ENCODE data around the gene EIF5AL1. TPM values are rescaled to one million over a fixed set of nuclear protein-coding genes. Genes with fewer than 3 reads are reported as not detected.

The EIF5AL1 gene
- total RNA-seq, 4 donors from 2014 or later, result 0.17 to 0.19 TPM; not detected in 2

DNA sequence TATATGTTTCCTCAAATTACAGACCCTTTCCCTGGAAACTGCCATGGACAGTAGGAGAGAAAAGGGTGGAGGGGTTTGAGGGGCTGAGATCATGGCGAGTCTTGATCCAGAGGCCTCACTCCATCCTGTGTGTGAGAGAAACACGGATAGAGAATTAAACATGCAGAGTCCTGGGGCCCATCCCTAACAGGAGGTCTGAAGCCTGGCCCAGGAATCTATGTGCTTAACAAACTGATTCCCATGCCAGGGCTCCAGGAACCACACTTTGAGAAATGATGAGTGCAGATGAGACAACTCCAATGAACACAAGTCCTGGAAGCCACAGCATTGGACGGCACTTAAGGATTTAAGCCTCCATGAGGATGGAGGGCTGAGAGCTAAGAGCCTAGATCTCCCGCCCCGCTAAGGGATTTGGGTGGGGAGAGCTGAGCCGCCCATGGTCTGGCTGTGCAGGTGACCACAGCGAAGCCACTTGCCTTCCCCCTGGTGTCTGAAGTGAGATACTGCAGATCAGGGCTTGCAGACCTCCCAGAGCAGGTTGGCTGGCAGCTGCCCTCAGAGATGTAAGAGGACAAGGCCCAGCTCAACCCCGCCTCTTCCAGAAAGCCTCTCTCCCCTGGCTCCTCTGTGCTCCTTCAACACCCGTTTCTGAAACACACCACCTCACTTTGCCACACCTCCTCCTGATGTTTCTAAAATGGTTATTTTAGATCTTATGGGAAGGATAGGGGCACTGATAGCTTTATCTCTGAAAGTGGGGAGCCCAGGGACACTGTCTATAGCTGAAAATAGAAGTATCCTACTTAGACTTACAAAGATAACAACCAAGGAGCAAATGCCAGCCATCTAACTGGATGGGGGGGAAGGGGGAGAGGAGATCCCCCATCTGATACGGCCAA is 24.8 kb upstream of the EIF5AL1 start:
- TF ChIP-seq, protein P1, sequence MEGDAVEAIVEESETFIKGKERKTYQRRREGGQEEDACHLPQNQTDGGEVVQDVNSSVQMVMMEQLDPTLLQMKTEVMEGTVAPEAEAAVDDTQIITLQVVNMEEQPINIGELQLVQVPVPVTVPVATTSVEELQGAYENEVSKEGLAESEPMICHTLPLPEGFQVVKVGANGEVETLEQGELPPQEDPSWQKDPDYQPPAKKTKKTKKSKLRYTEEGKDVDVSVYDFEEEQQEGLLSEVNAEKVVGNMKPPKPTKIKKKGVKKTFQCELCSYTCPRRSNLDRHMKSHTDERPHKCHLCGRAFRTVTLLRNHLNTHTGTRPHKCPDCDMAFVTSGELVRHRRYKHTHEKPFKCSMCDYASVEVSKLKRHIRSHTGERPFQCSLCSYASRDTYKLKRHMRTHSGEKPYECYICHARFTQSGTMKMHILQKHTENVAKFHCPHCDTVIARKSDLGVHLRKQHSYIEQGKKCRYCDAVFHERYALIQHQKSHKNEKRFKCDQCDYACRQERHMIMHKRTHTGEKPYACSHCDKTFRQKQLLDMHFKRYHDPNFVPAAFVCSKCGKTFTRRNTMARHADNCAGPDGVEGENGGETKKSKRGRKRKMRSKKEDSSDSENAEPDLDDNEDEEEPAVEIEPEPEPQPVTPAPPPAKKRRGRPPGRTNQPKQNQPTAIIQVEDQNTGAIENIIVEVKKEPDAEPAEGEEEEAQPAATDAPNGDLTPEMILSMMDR (IDR thresholded peaks at IDR 0.05; ENCODE audit: low read depth), result no peak

DNA sequence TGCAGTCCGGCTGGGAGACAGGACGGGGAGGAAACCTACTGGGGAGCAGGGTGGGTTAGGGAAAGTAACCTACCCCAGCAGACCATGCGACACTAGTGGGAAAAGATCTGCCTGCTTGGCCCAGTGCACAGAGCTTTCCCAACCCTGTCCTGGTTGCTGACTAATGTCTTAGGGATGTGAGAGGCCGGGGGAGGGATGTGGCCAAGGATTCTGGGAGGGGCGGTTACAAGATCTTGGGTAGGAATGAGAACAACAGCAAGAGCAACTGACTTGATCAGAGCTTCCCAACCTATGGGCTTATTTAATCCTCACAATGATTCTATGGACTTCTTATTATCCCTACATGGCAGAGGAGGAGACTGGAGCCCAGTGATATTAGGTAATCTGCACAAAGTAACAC is 24.0 kb upstream of the EIF5AL1 start:
- TF ChIP-seq, protein P1 (IDR thresholded peaks at IDR 0.05; ENCODE audit: low read depth), result no peak

DNA sequence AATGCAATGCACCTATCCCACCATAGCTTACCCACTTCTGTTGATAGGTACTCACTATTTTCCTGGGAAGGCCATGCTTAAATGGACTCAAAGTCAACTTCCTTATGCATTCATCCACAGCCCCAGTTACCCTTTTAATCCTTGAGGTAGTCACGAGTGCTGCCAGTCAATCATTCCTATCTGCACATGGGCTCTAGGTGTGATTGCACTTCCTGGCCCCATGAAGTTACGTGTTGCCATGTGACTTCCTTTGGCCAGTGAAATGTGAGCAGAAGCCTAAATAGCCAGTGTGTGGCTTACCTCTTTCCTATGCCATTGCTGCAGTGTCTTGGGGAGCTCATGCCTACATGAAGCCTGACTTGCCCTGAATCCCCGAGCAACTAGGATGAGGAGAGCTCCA is 23.5 kb upstream of the EIF5AL1 start:
- TF ChIP-seq, protein P1 (IDR thresholded peaks at IDR 0.05; ENCODE audit: low read depth), result no peak

DNA sequence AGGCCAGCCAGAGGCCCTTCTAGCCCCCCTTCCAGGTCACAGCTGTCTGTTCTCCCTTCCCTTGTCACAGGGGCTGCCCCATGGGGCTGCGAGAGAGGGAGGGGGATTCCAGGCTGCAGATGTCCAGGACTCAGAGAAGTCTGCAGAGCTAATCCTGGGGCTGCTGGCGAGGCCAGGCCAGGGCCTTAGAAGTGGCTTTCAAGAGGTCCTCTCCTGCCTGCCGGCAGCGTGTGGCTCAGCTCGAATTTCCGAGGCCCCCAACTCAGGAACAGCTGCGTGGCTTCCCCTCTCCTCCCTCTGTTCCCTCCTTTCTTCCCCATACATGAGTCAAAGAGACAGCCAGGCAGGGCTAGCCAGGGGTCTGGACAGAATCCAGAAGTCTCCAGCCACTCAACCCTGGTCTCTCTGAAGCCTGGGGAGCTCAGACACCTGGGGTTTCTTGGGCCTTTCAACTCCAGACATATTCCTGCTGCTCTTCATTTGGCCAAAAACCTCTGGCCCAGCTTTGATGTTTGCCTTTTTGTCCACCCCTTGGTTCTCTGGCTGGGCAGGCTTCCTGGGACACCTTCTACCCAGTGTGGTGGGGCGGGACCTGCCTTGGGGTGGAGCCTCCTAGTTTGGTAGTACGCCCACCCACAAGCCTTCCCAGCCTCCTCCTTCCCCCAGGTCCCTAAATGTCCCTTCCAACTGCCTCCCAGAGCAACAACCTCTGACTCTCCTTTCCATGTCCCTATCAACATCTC is 21.8 kb upstream of the EIF5AL1 start:
- TF ChIP-seq, protein P1 (IDR thresholded peaks at IDR 0.05; ENCODE audit: low read depth), result no peak

DNA sequence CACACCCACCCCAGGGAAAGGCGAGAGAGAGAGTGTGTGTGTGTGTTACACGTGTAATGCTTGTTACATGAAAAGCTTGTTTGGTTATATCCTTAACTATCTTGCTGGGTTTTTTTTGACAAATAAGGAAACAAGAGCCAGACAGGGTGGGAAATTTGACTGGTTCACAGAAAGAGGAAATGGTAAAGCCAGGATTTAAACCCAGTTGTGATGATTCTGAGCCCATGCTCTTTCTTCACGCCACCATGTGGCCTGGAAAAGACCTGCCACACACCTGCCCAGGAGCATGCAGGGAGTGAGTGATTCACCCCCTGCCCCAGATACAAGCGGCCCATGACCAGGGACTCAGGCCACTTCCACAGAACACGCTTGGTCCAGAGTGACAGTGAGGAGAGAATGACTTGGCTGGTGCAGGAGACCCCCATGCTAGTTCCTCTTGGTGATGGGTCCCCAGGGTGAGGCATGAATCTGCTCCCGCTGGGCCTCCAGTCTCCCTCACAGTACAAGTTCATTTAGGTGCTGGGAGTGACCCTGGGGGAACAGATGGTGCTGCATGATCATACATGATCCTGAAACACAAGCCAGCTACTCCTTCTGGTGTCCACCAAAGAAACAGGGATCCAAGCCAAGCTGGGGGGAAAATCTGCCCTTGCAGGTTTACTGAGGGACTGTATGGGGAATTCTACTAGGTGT is 21.0 kb upstream of the EIF5AL1 start:
- TF ChIP-seq, protein P1 (IDR thresholded peaks at IDR 0.05; ENCODE audit: low read depth), result no peak

DNA sequence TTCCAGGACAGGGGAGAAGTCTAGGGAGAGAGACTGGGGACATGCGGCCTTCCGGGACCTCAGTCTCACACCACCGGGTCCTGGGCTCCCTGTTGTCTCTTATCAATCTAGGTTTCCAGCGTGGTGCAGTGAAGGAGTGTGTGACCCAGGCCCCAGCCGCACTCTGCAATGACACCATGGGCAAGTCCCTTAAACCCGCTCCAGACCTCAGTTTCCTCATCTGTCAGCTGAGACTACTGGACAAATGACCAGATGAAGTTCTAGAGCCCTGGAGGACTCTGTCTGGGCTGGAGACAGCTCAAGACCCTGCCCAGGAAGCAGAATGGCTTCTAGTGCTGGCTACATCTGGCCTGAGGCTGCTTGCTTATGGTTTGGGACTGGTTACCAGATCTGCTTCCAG is 20.1 kb upstream of the EIF5AL1 start:
- TF ChIP-seq, protein P1 (IDR thresholded peaks at IDR 0.05; ENCODE audit: low read depth), result no peak

DNA sequence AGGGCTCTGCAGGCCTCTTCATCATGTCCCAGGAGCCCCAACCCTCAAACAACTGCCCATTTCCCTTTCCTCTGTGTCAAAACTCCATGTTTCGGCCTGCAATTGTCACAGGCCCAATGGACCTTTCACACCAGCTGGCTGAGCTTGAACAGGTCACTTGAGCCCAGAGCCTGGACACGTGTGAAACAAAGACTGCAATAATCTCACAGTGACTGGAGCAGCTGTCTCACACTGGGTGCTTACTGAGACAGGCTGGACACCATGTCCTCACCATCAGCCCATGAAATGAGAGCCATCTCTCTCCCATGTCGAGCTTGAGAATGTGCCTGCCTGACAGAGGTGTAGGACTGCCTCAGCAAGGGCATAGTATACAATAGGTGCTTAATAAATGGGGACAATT is 19.5 kb upstream of the EIF5AL1 start:
- TF ChIP-seq, protein P1 (IDR thresholded peaks at IDR 0.05; ENCODE audit: low read depth), result no peak
